NCI-H446 (cell line): ENCODE measurements around the gene PRLH.

ENCODE experiments used
- DNase-seq, 2 experiments: peaks; one replicate each; lab custom pipeline; 2025; lab: John Stamatoyannopoulos, UW

The PRLH gene

GRCh38 chr2:237565974-237566373 is 400 bp upstream of the PRLH start:
- no peak for DNase-seq

- DNase-seq = no peak
These were observed 1.1 kb downstream of the PRLH start for GRCh38 chr2:237567276-237568029.

- no peak for DNase-seq
These were observed 1.8 kb downstream of the PRLH start for GRCh38 chr2:237568121-237568660.

- no peak for DNase-seq
These were observed 2.7 kb downstream of the PRLH start for GRCh38 chr2:237569041-237569440.

GRCh38 chr2:237569896-237570295 is 3.5 kb downstream of the PRLH start:
- DNase-seq = no peak

- no peak for DNase-seq
These were observed 4.5 kb downstream of the PRLH start for GRCh38 chr2:237570776-237571335.

GRCh38 chr2:237571551-237571950 is 5.2 kb downstream of the PRLH start:
- DNase-seq = no peak

- DNase-seq = peak; percentile 54 to 87
These were observed 5.8 kb downstream of the PRLH start for GRCh38 chr2:237572021-237572741.

- DNase-seq = no peak
These were observed 6.3 kb downstream of the PRLH start for GRCh38 chr2:237572742-237573101.

GRCh38 chr2:237573721-237574415 is 7.5 kb downstream of the PRLH start:
- no peak for DNase-seq

GRCh38 chr2:237574467-237574866 is 8.1 kb downstream of the PRLH start:
- no peak for DNase-seq

GRCh38 chr2:237574894-237575868 is 8.8 kb downstream of the PRLH start:
- no peak for DNase-seq

GRCh38 chr2:237575869-237576862 is 9.8 kb downstream of the PRLH start:
- no peak for DNase-seq

GRCh38 chr2:237576974-237577373 is 10.6 kb downstream of the PRLH start:
- DNase-seq = no peak

GRCh38 chr2:237577458-237577857 is 11.1 kb downstream of the PRLH start:
- DNase-seq = no peak

- DNase-seq = no peak
These were observed 11.8 kb downstream of the PRLH start for GRCh38 chr2:237577956-237578870.

GRCh38 chr2:237581326-237581725 is 15.0 kb downstream of the PRLH start:
- no peak for DNase-seq
